Measurements from ENCODE around the gene CDH8. TPM values are rescaled to one million over a fixed set of nuclear protein-coding genes. Genes with fewer than 3 reads are reported as not detected.

Gene CDH8
- polyA plus RNA-seq, 2 of the 4 experiments (the other 2 are of a cell fraction), result 0.23 to 0.94 TPM

- H3K27ac ChIP-seq, result no peak overlapping the region
- H3K4me3 ChIP-seq, result no peak overlapping the region
- 0 out of 3 replicates have a peak, but pooled peaks cover 3% of the 10 kb centered on the region for H3K4me1 ChIP-seq
- FAIRE-seq (no peak), DNase-seq (ENCODE audit: low read depth in 1 of 2, low spot score in 1 of 2) (no peak), ATAC-seq (no peak)
- POLR2A ChIA-PET, result no interaction called here
- H3K9me3 ChIP-seq, result no peaks in the 10 kb centered on the region
- H3K4me2 ChIP-seq, result no peak overlapping the region
- CTCF ChIA-PET, result no interaction called here
- TF ChIP-seq HEYL (CRISPR knock-in tag; IDR thresholded peaks at IDR 0.05) (no peak), EHF (CRISPR knock-in tag; IDR thresholded peaks at IDR 0.05) (no peak), MAZ (IDR thresholded peaks at IDR 0.05; ENCODE audit: borderline replicate concordance, low read depth, low read length) (no peak), HDAC2 (IDR thresholded peaks at IDR 0.05) (no peak), GATA3 (IDR thresholded peaks at IDR 0.05; ENCODE audit: borderline replicate concordance) (no peak), ZFP36 (IDR thresholded peaks at IDR 0.05; ENCODE audit: borderline replicate concordance, partially characterized antibody) (no peak), CBX2 (IDR thresholded peaks at IDR 0.05; ENCODE audit: borderline replicate concordance, low read depth) (no peak), MYC (IDR thresholded peaks at IDR 0.05; ENCODE audit: borderline replicate concordance, low read length) (no peak), ESRRA (IDR thresholded peaks at IDR 0.05; ENCODE audit: borderline replicate concordance, low read length) (no peak), SMC3 (IDR thresholded peaks at IDR 0.05) (no peak)
- TF ChIP-seq, protein P1, sequence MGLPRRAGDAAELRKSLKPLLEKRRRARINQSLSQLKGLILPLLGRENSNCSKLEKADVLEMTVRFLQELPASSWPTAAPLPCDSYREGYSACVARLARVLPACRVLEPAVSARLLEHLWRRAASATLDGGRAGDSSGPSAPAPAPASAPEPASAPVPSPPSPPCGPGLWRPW (IDR thresholded peaks at IDR 0.05), result no peak
- TF ChIP-seq, protein P2, sequence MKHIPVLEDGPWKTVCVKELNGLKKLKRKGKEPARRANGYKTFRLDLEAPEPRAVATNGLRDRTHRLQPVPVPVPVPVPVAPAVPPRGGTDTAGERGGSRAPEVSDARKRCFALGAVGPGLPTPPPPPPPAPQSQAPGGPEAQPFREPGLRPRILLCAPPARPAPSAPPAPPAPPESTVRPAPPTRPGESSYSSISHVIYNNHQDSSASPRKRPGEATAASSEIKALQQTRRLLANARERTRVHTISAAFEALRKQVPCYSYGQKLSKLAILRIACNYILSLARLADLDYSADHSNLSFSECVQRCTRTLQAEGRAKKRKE (CRISPR knock-in tag; IDR thresholded peaks at IDR 0.05; ENCODE audit: low read depth), result no peak
- WGBS (ENCODE audit: missing lambda C conversion rate), result 78% methylated on average over 3 of the region's 3 CpGs
These were observed 120.7 kb downstream of the CDH8 start for GRCh38 chr16:61915569-61915968.

DNA sequence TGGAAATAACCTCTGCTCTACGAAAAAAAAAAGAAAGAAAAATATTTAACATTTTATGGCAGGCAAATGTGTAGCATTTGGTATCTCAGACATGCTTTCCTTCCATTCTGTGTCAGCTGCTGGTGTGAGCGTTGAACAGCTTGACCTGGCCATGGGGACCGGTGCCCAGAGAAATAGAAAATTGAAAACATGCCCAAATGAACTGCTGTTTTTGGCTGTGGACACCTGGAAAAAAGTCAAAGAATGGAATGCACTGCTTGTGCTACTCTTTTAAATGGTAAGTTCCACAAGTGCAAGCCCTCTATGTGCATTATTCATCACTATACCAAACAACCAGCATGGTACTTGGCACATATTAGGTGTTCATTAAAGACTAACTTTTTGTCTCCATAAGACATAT, 127.2 kb downstream of the CDH8 start:
- CTCF ChIA-PET, result no interaction called here
- H3K4me3 ChIP-seq, result no peak overlapping the region
- DNase-seq (ENCODE audit: low read depth in 1 of 2, low spot score in 1 of 2), result no peak
- H3K27ac ChIP-seq, result no peak overlapping the region
- ATAC-seq, result no peak
- POLR2A ChIA-PET, result no interaction called here
- no peak overlapping the region for H3K4me2 ChIP-seq
- WGBS (ENCODE audit: missing lambda C conversion rate), result 33% methylated on average over 3 of the region's 3 CpGs
- TF ChIP-seq RFX5 (IDR thresholded peaks at IDR 0.05) (no peak), CHD2 (IDR thresholded peaks at IDR 0.05; ENCODE audit: low read length, partially characterized antibody) (no peak), ZSCAN20 (CRISPR knock-in tag; IDR thresholded peaks at IDR 0.05) (no peak), FOXS1 (CRISPR knock-in tag; IDR thresholded peaks at IDR 0.05) (no peak), MAZ (IDR thresholded peaks at IDR 0.05; ENCODE audit: borderline replicate concordance, low read depth, low read length) (no peak), TFCP2L1 (CRISPR knock-in tag; IDR thresholded peaks at IDR 0.05) (no peak), KDM5A (IDR thresholded peaks at IDR 0.05) (no peak)
- TF ChIP-seq, protein P1 (IDR thresholded peaks at IDR 0.05), result no peak
- TF ChIP-seq, protein P3, sequence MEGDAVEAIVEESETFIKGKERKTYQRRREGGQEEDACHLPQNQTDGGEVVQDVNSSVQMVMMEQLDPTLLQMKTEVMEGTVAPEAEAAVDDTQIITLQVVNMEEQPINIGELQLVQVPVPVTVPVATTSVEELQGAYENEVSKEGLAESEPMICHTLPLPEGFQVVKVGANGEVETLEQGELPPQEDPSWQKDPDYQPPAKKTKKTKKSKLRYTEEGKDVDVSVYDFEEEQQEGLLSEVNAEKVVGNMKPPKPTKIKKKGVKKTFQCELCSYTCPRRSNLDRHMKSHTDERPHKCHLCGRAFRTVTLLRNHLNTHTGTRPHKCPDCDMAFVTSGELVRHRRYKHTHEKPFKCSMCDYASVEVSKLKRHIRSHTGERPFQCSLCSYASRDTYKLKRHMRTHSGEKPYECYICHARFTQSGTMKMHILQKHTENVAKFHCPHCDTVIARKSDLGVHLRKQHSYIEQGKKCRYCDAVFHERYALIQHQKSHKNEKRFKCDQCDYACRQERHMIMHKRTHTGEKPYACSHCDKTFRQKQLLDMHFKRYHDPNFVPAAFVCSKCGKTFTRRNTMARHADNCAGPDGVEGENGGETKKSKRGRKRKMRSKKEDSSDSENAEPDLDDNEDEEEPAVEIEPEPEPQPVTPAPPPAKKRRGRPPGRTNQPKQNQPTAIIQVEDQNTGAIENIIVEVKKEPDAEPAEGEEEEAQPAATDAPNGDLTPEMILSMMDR (IDR thresholded peaks at IDR 0.05), result no peak
- no peaks in the 10 kb centered on the region for H3K4me1 ChIP-seq
- H3K9me3 ChIP-seq, result no peaks in the 10 kb centered on the region
- FAIRE-seq, result no peak

- DNase-seq (ENCODE audit: low read depth in 1 of 2, low spot score in 1 of 2) (no peak), ATAC-seq (no peak), FAIRE-seq (no peak)
- ChIA-PET CTCF (interaction anchor here (0.9 kb wide), 1 partner anchor 11 kb away, joined by 3 read pairs; no protein-coding TSS in a partner anchor), POLR2A (no interaction called here)
- 48% methylated on average over 1 of the region's 1 CpG for WGBS (ENCODE audit: missing lambda C conversion rate)
- Histone ChIP-seq H3K9me3 (no peaks in the 10 kb centered on the region), H3K4me3 (no peak overlapping the region), H3K4me2 (no peak overlapping the region), H3K4me1 (no peaks in the 10 kb centered on the region), H3K27ac (no peak overlapping the region)
- no peak for TF ChIP-seq HEYL (CRISPR knock-in tag; IDR thresholded peaks at IDR 0.05)
- TF ChIP-seq BHLHE40 (IDR thresholded peaks at IDR 0.05; ENCODE audit: low read depth, low read length), result no peak
- no peak for TF ChIP-seq HDAC2 (IDR thresholded peaks at IDR 0.05)
These were observed 127.8 kb downstream of the CDH8 start for GRCh38 chr16:61908426-61908825.
